DMS79 treated with DMSO at 0.1 percent for 48 hours (cell line): Measurements from ENCODE around the gene ZBTB7B.

Experiments used
- DNase-seq: peaks from one replicate; lab custom pipeline; 2025; lab: John Stamatoyannopoulos, UW

Gene ZBTB7B

DNA sequence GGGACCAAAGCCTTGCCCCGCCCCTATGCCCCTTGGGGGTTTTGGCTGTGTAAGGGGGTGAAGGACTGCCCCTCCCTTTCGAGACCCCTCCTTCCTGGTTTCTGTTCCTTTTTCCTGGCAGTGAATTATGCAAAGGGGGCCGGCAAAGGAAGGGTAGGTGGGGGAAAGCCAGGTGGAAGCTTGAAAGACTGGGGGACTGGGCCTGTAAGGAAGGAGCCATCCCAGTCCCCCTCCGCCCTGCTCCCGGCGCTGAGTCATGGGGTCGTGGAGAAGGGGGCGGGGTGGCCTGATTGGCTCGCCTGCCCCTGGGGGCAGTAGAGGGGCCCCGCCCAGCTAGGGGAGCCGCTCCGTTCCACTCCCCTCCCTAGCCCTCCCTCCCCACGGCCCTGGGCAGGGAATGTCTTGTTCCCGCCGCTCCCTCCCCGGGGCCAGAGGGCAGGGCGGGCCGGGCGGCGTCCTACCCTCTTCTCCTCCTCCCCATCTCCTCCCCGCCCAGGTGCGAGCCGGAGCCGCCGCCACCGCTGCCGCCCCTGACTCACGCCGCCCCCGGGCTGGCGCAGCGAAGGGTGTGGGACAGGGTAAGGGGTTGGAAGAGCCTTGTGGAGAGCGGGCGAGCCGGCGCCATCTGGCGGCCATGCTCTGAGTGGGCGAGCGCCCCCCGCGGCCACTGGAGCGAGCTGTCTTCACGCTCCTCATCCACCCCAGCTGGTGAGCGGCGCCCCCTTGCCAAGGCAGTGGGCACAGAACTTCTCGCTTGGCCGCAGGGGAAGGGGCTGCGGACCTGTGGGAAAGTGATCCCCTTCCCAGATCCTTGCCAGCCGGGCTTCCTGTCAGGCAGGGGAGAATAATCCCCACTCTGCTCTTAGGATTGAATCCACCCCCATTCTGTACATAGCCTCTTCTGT is 14.7 kb downstream of the ZBTB7B start:
- DNase-seq: no peak

GRCh38 chr1:155017946-155018316 is 15.3 kb downstream of the ZBTB7B start:
- no peak for DNase-seq

DNA sequence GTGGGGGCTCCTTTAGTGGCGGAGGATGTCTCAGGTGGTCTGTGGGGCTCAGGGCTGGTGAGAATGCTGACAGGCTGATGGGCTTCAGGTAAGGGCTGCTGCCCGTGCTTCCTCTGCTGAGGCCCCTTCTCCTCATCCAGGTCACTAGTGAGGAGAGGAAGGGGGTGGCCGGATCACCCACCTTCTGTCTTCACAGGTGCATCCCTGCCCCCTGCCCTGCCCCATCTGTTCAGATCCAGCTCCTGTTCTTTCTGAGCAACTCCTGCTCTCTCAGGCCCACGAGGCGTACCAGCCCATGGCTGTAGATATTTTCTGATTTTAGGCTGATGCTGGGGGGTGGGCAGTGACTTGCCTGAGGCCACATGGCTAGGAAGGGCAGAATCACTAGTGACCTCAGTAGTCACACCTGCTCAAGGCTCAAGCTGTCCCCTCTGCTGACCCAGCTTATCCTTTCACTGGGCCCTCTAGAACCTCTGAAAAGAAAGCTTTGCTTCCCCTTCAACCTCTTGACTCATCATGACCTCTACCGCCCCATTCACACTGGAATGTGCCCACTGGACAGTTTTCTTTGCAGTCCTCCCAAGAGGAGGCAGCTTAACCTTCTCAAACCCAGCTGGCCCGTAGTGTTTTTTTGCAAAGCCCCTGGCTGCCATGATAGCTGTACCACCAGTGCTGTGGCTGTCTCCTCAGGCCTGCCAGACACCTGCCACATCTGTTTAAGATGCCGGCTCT is 16.2 kb downstream of the ZBTB7B start:
- no peak for DNase-seq

- no peak for DNase-seq
These were observed 17.0 kb downstream of the ZBTB7B start for GRCh38 chr1:155019377-155020245.

- DNase-seq: no peak
These were observed 19.7 kb downstream of the ZBTB7B start for GRCh38 chr1:155022136-155022926.

DNA sequence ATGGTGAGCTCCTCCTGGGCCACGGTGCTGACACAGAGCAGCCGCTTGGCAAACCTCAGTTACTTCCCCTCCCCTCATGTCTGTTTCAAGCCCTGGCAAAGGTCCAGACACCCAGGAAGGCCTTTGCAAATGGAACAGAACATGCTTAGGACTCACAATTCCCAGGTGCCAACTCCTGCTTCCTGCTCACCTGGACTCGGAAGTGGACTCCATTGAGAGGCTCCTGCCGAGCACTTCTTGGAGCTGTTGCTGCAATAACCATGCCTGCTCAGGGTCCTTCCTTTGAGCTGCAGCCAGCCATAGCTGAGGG is 20.3 kb downstream of the ZBTB7B start:
- peak; percentile 74 for DNase-seq

DNA sequence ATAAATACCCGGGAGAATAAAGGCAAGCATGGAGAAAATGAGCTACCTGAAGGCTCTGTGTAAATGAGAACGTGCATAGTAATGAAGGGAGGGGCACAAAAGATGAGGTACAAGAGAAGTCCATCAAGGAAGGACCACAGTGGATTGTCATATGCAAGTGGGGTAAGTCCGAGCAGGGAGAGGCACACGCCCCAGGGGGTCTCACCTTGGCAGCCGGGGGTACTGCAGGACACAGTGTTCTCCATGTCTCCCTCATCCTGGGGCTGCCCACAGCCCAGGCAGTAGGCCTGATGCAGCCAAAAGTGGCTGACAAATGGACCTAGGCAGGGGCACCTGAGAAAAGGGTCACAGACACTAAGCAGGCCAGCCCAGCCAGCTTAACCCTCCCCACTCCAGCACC is 21.0 kb downstream of the ZBTB7B start:
- no peak for DNase-seq

DNA sequence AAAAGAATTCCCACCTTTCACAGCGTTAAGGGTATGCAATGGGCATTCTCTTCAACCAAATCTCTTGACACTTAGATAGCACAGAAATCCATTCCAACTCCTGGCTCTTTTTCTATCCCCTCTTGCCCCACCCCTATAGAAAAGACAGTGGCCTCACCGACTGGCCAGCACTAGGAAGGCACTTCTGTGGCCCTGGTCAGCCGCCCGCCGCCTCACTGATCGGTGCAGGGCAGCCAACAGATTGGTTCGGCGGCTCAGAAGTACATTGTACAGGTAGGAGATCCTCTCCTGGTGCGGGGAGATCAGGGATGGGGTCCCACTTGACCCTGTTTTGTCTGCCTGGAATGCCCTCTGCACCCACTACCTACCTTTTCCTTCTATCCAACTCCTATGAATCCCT is 21.7 kb downstream of the ZBTB7B start:
- DNase-seq: no peak

- DNase-seq: no peak
These were observed 23.6 kb downstream of the ZBTB7B start for GRCh38 chr1:155026154-155026553.

- no peak for DNase-seq
These were observed 24.0 kb downstream of the ZBTB7B start for GRCh38 chr1:155026588-155026987.

GRCh38 chr1:155029513-155030242 is 27.1 kb downstream of the ZBTB7B start:
- no peak for DNase-seq

DNA sequence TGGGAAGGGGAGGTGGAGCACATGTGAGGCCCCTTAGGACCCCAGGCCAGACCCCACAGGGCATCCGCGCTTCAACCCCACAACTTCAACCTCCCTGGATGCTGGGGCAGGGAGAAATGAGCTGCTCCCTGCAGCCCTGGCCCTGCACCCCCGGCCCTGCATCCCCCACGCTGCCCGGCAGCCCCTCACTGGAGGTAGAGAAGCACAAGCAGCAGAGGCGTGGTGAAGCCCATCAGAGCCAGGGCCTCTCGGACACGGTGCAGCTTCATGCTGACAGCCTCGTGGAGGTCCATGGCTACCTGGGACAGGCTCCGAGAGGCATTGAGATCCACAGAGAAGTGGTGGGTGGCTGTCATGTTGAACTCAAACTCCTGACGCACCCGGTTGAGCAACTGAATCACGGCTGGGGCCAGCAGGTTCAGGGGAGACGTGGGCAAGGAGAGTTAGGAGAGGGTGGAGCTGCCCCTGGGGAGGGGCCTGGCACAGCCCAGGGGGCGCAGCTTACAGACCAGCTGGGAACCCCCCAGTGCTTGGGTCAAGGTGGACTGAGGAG is 27.7 kb downstream of the ZBTB7B start:
- no peak for DNase-seq

DNA sequence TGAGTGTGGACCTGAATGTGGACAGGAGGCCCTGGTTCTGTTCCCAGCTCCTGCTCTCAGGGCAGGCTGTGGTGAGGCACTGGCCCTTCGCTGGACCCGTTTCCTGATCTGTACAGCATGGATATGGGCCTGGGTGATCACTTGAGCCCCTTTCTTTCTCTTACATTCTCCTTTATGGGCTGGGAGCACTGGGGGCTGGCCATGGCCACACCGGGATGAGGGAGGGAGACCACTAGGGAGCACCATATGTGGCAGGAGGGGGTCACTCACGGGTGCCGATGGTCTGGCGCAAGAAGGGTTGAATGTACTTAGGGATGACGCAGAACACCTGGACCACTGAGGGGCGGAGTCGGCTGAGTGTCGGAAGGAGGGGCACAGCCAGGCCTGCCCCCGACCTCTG is 28.3 kb downstream of the ZBTB7B start:
- DNase-seq: no peak

DNA sequence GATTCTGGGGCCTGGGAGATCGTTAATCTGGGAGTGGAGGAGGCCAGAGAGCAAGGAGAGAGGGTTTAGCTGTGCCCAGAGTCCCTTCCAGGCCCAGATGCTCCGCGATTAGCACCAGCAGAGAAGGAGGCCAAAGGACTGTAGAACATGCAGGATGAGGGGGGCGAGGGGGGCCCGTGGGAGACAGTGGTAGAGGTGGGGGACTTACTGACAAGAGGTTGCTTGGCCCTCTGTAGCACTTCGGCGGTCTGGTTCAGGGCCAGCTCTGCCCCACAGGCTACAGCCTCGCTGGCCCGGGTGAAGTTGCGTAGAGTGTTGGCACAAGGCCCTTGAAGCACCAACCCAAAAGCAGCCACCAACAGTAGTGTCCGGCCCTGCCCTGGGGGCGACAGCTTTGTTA is 30.3 kb downstream of the ZBTB7B start:
- no peak for DNase-seq

DNA sequence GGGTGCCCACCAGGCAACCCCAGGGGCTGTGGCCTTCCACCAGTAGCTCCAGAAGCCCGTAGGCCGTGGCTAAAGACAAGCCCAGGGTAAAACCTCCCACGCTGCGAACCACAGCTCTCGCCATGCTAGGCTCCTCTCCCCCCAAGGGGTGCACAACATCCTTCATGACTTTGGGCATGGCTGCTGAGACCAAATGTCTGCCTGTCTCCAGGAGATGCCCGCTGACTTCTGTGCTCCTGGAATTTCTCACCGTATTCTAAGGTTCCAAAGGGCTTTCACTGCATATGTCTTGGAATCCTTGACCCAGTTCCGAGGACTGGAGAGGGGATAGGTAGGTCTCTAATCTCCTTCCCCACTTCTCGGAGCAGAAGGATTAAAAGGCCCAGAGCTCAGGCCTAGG is 30.9 kb downstream of the ZBTB7B start, which contains the start of the genes DCST1 and DCST2:
DCST1 (plus strand) TSS at position 301 of the 400 bp plus-strand sequence. CDS start 213 bp downstream, outside the sequence.
DCST2 (minus strand) TSS at position 258 of the 400 bp plus-strand sequence; CDS start at position 178, 80 bp downstream.
- no peak for DNase-seq

DNA sequence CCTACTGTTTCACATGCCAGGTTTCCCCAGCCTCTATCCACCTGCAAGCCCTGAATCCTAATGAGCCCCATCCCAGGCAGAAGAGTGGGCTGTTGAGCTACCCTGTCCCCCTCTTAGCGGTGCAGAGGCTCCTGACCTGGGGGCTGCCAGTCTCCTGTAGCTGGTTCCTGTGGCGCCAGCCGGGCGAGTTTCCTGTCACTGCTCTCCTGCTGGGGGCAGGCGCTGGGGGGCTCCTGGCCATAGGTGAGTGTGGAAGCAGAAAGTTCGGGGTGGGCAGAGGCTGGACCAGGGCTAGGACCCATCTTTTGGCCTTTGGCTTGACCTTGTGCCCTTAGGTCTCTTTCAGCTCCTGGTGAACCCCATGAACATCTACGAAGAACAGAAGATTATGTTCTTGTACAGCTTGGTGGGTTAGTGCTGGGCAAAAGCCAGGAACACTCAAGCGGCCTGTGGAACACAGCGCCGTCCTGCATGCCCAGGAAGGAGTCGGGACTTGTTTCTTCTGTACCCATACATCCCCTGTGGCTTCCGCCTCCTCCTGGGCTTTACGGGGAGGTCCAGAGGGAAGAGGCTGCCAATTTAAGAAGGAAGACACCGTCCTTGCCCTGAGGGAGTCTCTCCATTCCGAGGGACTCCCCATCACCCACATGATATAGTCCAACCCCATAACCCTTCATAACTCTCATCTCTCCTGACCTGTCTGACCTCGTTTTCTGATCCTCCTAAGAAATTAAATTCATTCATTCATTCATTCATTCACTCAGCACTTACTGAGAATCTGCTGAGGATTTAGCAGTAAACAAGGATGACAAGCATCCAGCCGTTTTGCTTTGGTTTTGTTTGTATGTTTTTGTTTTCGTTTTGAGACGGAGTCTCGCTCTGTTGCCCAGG is 32.0 kb downstream of the ZBTB7B start:
- no peak for DNase-seq

GRCh38 chr1:155035936-155036335 is 33.3 kb downstream of the ZBTB7B start:
- DNase-seq: no peak

DNA sequence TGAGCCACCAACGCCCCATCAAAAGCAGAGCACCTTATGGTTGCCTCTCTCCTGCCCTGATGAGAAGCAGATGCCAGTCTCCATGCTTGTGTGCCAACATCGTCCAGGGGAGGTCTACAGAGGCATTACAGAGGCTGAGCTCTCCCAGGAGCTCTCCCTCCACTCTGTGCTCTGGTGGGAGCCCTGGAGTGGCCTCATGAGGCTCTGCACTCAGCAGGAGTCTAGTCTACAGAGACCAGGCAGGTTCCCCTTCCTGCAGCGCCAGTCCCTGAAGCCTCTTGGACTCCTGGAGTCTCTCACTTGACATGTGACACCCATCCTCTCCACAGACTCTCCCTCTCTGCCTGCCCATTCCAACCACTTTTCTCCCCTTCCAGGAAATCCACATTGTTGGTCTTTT is 34.4 kb downstream of the ZBTB7B start:
- DNase-seq: no peak

DNA sequence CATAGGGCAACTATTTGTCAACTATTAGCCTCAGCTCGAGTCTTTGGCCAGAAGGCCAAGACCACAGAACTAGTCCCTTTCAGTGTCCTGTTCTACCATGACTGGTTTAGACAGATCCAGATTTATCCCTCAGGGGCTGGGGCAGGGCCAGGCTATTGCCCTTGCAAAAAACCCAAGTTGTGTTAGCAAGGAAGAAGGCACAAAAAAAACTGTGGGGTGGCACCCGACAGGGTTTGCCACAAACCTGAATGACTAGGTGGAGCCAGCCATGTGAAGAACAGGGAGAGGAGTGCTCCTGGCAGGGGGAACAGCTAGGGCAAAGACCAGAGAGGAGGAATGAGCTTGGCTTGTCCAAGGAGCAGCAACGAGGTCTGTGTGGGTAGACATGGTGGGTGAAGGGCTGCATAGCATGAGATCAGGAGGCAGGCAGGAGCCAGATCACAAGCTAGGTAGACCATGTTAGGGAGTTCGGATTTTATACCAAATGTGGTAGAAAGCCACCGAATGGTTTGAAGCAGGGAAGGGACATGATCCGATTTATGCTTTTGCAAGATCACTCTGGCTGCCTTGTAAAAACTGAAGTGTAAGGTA is 35.3 kb downstream of the ZBTB7B start:
- DNase-seq: no peak
